Esophagus mucosa (tissue), 1 donor: ENCODE results near the gene TULP4. TPM values are rescaled to one million over a fixed set of nuclear protein-coding genes. Genes with fewer than 3 reads are reported as not detected.

ENCODE experiments used
- ATAC-seq: fragments of 200-7000 bp; cut with Tn5 transposase; one replicate; pipeline ENCODE4 v1.9.1; 2020
- total RNA-seq: library from RNA; stranded (reverse); gene quantifications from one replicate; pipeline ENCODE4 v1.2.4, GENCODE V29; 2023
- donor health status: DM: yes; HTN: yes; CAD: no.

The TULP4 gene, protein sequence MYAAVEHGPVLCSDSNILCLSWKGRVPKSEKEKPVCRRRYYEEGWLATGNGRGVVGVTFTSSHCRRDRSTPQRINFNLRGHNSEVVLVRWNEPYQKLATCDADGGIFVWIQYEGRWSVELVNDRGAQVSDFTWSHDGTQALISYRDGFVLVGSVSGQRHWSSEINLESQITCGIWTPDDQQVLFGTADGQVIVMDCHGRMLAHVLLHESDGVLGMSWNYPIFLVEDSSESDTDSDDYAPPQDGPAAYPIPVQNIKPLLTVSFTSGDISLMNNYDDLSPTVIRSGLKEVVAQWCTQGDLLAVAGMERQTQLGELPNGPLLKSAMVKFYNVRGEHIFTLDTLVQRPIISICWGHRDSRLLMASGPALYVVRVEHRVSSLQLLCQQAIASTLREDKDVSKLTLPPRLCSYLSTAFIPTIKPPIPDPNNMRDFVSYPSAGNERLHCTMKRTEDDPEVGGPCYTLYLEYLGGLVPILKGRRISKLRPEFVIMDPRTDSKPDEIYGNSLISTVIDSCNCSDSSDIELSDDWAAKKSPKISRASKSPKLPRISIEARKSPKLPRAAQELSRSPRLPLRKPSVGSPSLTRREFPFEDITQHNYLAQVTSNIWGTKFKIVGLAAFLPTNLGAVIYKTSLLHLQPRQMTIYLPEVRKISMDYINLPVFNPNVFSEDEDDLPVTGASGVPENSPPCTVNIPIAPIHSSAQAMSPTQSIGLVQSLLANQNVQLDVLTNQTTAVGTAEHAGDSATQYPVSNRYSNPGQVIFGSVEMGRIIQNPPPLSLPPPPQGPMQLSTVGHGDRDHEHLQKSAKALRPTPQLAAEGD (N-terminal part only)
- total RNA-seq, result 35.6 TPM

DNA sequence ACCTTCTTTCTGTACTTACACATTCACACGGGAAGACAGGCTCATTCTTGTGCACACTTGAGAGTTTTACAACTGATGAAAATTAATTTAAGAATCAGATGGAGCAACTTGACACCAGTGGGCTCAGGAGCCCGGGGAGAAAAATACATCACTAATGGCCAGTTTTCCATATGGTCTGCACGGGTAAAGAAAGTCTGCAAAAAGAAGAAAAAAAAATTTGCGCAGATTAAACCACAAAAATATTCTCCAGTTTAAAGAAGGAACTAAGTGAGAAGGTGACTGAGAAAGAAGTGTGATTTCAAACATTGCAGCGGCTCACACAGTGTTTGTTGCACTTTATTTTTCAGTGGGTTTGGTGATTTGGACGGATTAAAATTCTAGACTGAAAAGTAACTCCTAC is at the start of gene TULP4:
TSS of gene TULP4 (plus strand) at position 301 of the 400 bp plus-strand sequence. CDS start 1,552 bp downstream, outside the sequence.
- ATAC-seq, result no peak

DNA sequence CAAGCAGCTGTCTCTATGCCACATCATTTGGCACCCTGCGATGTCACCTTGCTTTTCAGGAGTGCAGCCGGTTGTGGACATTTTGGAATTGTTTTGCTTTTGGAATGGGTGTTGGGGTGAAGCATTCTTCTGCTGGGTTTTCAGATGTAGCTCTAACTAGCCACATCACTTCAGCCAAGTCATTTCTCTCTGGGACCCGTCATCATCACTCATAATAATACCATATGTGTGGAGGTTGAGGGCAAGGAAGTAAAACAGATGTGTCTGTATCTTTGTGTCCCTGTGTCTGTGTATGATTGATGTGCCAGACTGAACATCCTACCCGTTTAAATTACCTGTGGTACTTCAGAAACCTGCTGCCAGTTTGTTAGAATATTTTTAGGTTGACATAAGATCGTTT is 49.5 kb upstream of the TULP4 start:
- ATAC-seq, result no peak

DNA sequence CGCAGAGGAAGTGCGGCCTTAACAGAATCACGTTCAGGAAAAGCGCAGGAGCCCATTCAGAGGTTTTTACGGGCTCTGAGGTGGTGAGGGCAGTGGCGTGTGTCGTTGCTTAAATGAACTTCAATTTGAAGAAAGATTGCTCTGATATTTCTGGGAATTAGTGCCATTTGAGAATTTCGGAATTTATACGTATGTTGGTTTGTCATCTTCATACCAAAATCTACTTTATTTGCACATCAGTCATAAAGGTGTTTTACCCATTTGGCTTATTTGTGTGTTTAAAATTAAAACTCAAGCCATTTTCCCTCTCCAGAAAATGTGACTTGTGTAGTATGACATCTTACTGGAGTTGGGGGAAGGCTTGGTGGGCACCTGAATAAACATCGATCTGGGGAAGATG is 48.1 kb upstream of the TULP4 start:
- no peak for ATAC-seq

DNA sequence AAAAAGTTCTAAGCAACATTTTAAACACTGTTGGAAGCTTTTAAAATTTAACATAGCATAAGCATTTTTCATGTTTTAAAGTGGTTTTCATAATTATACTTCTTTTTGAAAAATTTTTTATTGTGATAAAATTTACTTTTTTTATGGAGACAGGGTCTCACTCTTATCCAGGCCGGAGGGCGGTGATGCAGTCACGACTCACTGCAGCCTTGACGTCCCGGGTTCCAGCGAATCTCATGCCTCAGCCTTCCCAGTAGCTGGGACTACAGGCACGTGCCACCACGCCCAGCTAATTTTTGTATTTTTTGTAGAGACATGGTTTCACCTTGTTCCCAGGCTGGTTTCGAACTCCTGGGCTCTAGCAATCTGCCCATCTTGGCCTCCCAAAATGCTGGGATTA is 46.1 kb upstream of the TULP4 start:
- no peak for ATAC-seq

DNA sequence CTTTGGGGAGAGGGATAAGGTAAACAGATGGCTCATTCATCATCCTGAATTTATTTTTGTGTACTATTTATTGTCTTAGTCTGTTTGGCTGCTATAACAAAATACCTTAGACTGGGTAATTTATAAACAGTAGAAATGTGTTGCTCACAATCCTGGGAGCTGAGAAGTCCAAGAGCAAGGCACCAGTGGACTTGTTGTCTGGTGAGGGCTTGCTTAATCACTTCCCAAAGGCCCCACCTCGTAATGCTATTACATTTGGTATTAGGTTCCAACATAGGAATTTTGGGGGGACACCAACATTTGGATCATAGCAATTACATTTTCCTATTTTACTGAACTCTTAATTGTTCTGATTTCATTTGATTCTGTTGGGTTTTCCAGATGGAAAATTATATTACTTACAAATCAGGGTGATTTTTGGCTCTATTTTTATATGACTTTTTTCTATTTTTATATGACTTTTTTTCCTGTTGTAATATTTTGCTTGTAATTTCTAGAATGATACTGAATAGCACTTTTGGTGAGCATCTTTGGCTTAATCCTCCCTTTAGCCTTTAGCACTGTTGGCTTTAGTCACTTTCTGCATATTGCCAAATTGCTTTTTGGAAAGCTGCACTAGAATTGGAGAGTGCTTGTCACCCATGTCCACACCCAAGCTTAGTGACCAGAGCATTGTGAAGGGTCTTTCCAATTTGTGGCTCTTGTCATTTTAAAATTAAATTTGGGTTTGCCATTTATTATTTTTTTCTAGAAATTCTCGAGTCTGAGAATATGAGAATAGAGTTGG is 43.7 kb upstream of the TULP4 start:
- no peak for ATAC-seq

DNA sequence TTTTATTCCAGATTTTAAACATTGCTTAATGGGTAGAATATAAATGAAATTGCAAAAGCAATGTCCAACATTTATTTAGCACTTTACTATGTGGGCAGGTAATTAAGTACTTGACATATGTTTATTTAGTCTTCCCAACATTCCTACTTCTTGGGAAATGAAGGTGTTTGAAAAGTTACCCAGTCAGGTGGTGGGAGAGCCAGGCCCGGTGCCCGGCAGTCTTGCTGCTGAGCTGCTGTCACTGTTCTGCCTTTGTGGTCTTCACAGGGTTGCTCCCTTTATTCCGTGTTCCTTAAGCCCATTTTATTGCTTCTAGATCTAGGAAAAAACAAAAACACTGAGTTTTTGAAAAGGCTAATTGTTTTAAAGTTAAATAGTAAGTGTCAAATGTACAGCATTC is 42.6 kb upstream of the TULP4 start:
- ATAC-seq, result no peak

DNA sequence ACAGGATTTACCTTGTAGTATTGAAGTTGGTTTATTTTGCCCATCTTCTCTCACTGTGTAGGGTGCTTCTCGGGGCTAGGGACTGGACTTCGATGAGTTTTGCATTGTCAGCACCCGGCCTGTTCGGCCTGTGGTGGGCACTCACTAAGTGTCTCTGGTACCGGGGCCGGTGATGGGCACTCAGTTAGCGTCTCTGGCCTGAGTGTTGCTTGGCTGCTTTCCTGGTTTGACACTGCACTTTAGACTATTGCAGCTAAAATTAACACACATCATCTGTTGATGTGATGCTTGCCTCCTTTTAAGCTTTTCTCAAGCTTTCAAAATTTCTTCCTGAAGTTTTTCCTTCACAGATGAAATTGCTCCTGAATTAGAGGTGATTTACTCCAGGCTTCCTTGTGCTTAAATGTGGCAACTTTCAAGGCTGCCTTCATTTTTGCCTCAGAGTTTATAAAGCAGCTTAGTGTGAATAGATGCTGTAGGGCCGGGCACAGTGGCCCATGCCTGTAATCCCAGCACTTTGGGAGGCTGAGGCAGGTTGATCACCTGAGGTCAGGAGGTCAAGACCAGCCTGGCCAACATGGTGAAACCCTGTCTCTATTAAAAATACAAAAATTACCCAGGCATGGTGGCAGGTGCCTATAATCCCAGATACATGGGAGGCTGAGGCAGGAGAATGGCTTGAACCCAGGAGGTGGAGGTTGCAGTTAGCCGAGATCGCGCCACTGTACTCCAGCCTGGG is 41.7 kb upstream of the TULP4 start:
- ATAC-seq, result no peak

DNA sequence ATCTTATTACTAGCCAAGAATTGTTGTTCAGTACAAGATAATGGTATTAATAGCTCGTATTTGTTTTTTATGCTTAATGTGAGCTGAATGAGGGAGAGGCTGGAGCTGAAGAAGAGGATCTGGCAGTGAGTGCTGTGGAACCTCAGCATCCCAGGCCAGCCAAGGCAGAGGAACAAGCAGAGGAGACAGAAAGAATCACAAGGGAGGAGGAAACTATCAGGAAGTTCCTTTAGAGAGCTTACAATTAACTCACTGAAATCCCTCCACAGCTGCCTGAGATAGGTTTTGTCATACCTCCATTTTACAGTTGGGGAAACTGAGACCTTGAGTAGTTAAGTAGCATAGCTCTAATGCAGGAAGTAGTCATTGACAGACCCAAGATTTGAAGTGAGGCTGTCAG is 39.9 kb upstream of the TULP4 start:
- no peak for ATAC-seq

DNA sequence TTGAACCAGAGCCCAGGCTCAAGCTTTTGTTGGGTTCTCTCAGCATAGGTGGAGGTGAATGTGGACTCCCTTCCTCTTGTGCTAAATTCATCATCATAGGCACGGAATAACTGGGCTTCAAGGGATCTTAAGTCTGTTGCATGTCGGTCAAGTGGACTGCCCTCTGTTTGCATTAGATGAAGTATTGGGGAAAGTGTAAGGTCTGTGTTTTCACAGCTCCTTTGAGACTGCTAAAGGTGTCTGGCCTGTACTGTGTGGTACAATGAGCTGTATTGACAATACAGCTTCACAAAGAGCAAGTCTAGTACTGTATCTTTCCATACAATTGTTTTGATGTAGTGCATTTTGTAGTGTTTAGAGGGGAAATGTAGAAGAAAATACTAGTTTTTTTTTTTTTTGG is 34.3 kb upstream of the TULP4 start:
- ATAC-seq, result no peak

DNA sequence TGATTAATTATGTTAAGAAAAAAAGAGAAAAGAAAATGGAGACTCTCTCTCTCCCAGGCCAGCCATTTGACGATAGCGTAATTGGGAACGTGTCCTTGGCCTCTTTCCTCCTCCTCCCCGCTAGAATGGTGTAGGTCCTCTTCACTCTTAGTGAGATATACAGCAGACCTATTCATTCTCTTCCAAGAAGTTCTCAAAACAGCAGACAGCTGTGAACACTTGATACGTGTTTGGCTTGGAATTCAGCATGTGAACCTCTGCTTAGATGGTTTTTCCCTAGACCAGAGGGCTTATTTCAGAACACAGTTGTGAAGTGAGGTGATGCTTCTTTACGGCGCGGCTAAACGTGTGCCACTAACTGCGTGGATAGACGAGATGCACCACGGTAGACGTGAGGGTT is 32.6 kb upstream of the TULP4 start:
- no peak for ATAC-seq

DNA sequence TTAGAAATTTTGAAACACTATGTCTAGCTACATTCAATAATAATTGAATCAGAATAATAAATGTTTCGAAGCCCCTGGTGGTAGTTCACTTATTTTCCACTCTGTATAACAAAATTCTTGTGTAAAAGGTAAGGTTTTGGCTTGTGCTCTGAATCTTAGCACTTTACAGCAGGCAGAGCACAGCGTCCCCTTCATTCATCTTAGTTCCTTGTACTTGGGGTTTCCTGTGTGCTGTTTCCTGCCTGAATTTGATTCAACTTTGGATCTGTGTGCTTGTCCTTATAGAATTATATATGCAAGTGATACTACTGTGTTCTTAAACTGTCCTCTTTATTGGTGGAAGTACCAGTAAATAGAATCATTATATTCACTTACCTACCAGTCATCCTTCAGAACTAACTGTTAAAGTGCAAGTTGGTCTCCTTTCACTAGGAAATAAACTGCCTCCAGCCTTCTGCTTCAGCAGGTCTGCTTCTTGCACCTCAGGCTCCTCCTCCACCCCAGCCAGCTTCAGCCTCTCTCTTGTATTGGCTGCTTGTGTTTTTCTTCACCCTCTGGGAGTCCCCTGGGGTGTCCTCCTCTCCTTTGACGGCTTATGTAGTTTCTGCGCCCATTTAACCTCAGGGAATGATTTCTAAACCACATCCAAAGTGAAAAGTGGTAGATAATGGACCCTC is 28.8 kb upstream of the TULP4 start:
- no peak for ATAC-seq

DNA sequence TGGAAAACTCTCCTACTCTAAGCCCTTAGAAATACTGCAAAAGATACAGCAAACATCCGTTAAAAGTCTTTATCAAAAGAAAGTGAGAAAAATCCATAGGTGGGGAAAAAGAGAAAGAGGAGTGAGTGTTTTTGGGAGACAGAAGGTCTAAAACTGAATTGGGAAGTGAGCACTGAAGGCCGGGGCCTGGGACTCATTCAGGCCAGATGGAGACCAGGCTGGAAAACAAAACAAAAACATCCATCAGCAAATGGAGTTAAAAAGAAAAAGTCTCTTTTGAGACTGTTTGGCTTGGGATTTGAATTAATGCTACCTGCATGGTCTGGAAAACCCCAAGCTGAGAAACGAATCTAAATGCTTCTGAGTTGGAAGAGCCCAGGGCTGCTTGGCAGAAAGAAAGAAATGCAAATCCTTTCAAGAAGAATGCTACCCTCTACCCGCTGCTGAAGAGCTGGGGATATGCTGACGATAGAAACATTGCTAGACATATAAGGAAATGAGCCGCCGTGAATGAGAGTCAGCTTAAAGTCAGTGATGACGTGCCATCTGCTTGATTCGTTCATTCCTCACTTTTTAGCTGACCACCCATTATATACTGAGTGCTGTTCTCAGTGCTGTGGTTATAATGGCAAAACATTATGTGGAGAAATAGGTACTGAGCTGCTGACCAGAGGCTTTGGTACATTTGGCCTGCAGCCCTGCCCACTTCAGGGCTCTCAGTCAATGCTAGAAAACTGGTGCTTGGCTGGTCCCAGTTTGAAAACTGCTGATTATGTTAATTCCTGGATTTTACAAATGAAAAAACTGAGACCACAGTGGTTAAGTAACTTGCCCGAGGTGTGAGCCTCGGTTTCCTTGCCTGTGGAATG is 28.0 kb upstream of the TULP4 start:
- peak; percentile 28 for ATAC-seq

DNA sequence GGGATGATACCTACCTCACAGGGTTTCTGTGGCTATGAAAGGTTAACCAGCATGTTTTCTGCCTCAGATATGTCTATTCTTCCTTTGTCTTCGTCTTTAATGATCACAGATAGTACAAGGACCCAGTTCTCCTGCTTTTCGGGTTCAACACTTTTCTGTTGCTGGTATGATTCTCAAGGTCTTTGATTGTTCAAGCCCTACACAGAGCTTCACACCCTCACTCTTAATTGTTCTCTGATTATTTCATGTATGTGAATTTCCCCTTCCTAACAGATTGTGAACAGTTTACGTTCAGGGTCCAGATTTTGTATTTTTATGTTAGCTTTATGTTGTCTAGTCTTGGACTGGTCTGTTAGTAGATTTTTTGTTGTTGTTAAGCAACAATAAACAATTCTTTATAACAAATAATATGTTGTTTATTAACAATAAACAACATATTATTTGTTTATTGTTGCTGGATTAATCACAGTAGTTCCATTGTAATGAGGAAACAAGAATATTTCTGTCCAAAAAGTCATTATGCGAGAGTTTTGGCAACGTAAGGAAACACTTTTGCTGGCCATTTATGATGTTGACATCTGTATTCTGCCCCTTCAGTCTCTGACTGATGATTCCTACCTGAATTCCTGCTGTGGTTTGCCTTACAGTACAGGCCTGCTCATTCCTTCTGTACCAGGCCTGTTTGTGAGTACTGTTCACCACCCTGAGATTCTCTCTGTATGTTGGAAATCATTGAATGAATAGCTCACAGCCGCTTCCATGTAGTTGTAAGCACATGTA is 27.2 kb upstream of the TULP4 start:
- ATAC-seq, result no peak

DNA sequence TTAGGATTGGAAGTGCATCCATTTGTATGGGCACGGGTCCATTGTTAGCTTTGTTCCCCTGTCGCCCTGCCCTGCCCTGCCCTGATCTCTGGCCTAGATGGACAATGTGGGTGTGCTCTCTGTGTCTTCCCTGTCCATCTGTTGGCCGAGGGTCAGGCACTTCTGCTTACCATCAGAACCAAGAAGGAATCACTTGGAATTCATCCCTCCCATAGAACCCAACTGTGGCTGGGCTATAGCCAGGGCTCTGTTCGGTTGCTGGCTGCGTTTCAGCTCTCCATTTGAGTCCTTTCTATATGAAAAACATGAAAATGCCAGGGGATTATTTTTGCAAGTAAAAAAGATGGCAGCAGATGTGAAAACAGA is 26.6 kb upstream of the TULP4 start:
- ATAC-seq, result no peak

DNA sequence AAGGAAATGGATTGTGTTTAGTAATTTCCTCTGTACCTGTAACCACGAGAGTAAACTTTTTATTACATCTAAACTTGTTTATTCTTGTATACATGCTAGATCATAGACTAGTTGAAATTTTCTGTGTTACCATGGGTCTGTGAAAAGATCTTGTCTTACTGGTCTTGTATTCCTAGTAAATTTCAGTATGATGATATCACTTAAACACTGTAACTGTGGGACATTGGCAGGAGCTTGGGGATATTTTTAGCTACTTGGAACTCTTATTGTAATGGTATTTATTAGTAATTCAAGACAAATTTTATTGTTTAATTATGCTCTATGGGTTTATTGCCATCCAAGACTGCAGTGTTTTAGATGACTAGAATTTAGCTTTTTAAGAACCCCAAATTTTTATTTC is 25.9 kb upstream of the TULP4 start:
- ATAC-seq, result no peak

DNA sequence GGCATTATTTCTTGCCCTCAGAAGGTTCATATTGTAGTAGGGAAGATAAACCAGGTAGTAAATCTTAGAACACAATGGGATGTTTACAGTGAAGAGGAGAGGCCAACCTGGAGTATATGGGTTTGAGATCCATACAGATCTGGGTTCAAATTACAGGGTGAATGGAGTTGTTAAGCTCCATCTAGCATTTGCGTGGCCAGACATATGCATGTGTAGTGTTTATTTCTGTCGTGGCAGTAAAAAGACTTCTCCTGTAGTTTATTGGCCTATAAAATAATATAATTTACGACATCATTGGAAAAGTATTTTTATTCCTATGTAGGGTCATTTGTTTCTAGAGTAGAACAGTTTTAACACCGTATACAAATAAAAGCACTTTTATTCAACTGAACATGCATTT is 25.2 kb upstream of the TULP4 start:
- ATAC-seq, result no peak

DNA sequence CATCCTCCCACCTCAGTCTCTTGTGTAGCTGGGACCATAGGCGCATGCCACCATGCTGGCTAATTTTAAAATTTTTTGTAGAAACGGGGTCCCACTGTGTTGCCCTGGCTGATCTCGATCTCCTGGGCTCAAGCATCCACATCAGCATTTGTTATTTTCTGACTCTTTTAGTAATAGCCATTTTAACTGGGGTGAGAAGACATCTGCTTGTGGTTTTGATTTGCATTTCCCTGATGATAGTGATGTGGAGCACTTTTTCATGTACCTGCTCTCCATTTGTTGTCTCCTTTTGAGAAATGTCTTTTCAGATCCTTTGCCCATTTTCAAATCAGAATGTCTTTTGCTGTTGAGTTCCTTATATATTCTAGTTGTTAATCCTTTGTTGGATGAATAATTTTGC is 22.2 kb upstream of the TULP4 start:
- no peak for ATAC-seq

DNA sequence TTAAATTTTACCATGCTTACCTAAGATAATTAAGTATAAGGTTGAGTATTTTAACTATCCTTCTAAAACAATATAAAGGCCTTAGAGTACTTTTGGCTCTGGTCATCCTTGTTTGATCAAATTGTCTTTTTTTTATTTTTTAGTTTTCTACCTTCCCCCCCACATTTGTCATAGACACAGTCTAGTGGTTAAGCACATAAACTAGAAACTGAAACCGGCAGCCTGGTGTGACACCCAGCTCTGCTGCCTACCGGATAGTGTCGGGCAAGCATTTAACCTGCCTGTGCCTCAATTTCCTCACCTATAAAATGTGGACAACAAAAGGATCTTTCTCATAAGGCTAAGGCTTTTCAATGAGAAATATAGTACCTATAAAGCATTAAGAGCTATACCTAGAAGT is 21.6 kb upstream of the TULP4 start:
- ATAC-seq, result peak; percentile 65

DNA sequence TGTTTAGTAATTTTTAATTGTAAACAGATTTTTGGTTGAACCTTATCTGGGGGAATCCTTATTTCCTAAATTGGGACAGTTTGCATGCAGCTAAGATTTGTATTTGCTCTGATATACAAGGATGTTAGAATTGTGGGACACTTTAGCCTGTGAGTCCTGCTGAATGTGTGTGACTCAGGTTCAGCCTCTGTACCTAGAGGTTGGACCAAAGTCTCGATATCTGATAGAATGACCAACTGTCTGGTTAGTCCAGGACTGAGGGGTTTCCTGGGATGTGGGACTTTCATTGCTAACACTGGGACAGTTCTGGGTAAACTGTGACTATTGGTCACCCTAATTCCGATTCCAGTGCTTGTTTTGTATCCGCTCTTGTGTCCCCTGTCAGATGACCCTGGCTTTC is 20.2 kb upstream of the TULP4 start:
- ATAC-seq, result no peak

DNA sequence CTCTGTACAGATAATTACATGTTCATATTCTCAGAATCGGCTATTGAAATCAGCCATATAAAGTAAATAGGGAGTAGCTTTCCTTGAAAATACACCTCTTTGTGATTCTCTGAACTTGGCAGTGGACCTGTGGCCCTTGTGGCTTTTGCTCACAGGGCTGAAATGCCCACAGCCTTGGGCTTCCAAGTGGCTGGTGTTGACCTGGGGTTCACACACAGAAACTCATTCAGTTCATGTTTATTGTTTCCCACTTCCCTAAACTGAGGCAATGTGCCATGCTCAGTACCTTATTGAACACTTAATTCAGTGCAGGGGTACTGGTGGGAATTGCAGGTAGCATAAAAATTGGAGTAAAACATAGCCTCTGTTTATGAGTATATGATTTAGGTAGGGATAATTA is 19.1 kb upstream of the TULP4 start:
- no peak for ATAC-seq
